NCI-H187 (cell line): Measurements from ENCODE around the gene MAP1B.
"Not testable (repeated sequence)": the region's sequence is repeated elsewhere in the genome, so short reads cannot be mapped to it uniquely, and the experiment has no call there.

ENCODE experiments used
- DNase-seq, 2 experiments: peaks; one replicate each; lab custom pipeline; 2025; lab: John Stamatoyannopoulos, UW

The MAP1B gene

GRCh38 chr5:72107131-72107900 is at the start of gene MAP1B:
TSS of gene MAP1B (plus strand) at chr5:72107475. CDS start at chr5:72107532, 57 bp downstream.
- peak; percentile 73 to 77 for DNase-seq

- DNase-seq: no peak
Observed at GRCh38 chr5:72057816-72058215, 49.5 kb upstream of the MAP1B start.

GRCh38 chr5:72063219-72063819 is 44.0 kb upstream of the MAP1B start:
- DNase-seq: no peak

GRCh38 chr5:72064801-72065570 is 42.3 kb upstream of the MAP1B start:
- DNase-seq: peak; percentile 29 to 44

- peak; percentile 55 to 60 for DNase-seq
Observed at GRCh38 chr5:72065751-72066255, 41.5 kb upstream of the MAP1B start.

- no peak for DNase-seq
Observed at GRCh38 chr5:72066705-72067107, 40.6 kb upstream of the MAP1B start.

GRCh38 chr5:72067682-72068470 is 39.4 kb upstream of the MAP1B start:
- DNase-seq: no peak

- DNase-seq: no peak
Observed at GRCh38 chr5:72070529-72070928, 36.7 kb upstream of the MAP1B start.

GRCh38 chr5:72071906-72072305 is 35.4 kb upstream of the MAP1B start:
- DNase-seq: no peak

GRCh38 chr5:72074251-72074650 is 33.0 kb upstream of the MAP1B start:
- peak in 1 of 2 experiments; percentile 27 for DNase-seq

GRCh38 chr5:72075461-72075860 is 31.8 kb upstream of the MAP1B start:
- DNase-seq: no peak

GRCh38 chr5:72076621-72077300 is 30.5 kb upstream of the MAP1B start:
- no peak for DNase-seq

- no peak for DNase-seq
Observed at GRCh38 chr5:72077390-72077789, 29.9 kb upstream of the MAP1B start.

GRCh38 chr5:72079288-72079687 is 28.0 kb upstream of the MAP1B start:
- DNase-seq: no peak

GRCh38 chr5:72082048-72082447 is 25.2 kb upstream of the MAP1B start:
- DNase-seq: no peak

- no peak for DNase-seq
Observed at GRCh38 chr5:72084876-72085275, 22.4 kb upstream of the MAP1B start.

GRCh38 chr5:72085319-72085718 is 22.0 kb upstream of the MAP1B start:
- DNase-seq: no peak

- not testable (repeated sequence) for DNase-seq
Observed at GRCh38 chr5:72089713-72090112, 17.6 kb upstream of the MAP1B start.

GRCh38 chr5:72092074-72092473 is 15.2 kb upstream of the MAP1B start:
- no peak for DNase-seq

- DNase-seq: no peak
Observed at GRCh38 chr5:72093217-72093616, 14.1 kb upstream of the MAP1B start.

GRCh38 chr5:72093824-72094223 is 13.5 kb upstream of the MAP1B start:
- no peak for DNase-seq
